ENCODE results near the gene CYSRT1.

GRCh38 chr9:137270929-137271695 is 46.1 kb downstream of the CYSRT1 start:
- TF ChIP-seq CTCF (IDR thresholded peaks at IDR 0.05): no peak
- no peak for TF ChIP-seq EZH2phosphoT487 (IDR thresholded peaks at IDR 0.05)

Data from neural progenitor cell (in vitro differentiated cells).